IMR-90 (cell line): ENCODE data around the gene RGS10. TPM values are rescaled to one million over a fixed set of nuclear protein-coding genes. Genes with fewer than 3 reads are reported as not detected.
"Not testable (repeated sequence)": the region's sequence is repeated elsewhere in the genome, so short reads cannot be mapped to it uniquely, and the experiment has no call there.

Source experiments
- ATAC-seq: fragments of 200-7000 bp; cut with Tn5 transposase; 2 replicates; pipeline ENCODE4 v1.9.1; 2020; ENCODE audit warnings: low read depth, mild to moderate bottlenecking, moderate library complexity
- BruUV-seq: library from RNA; stranded (reverse); fragments of 400-500 nt; replicated peaks from 2 replicates; lab custom pipeline; 2021; lab: Mats Ljungman, UMichigan
- CTCF ChIA-PET: fragments of 300-600 bp; formaldehyde crosslinking; extraction: SDS; loops from one replicate; lab custom pipeline; 2021; ENCODE audit warnings: antibody characterized with exemption; lab: Yijun Ruan, JAX
- POLR2A ChIA-PET: fragments of 300-600 bp; sonication (Branson Sonifier 250); formaldehyde crosslinking; loops from one replicate; lab custom pipeline; 2022; ENCODE audit warnings: antibody characterized with exemption; ENCODE audit not compliant: unreplicated experiment; lab: Charles Lee
- DNase-seq: peaks from one replicate; pipeline ENCODE4 v3.0.0; 2013
- H2AFZ ChIP-seq: replicated peaks from 2 replicates; pipeline ENCODE3; 2013; ENCODE audit warnings: low read length, mild to moderate bottlenecking; ENCODE audit not compliant: poor library complexity
- H2AK5ac ChIP-seq: 2 replicates; pipeline ENCODE4 v1.6.1; 2013; ENCODE audit warnings: low read depth, low read length, inconsistent platforms
- H2AK9ac ChIP-seq: replicated peaks from 2 replicates; pipeline ENCODE3; 2013; ENCODE audit warnings: mild to moderate bottlenecking, low read depth, low read length, moderate library complexity; ENCODE audit not compliant: poor library complexity
- H2BK120ac ChIP-seq: 2 replicates; pipeline ENCODE4 v1.6.1; 2013; ENCODE audit warnings: low read depth, low read length, inconsistent platforms
- H2BK15ac ChIP-seq: 3 replicates; pipeline ENCODE4 v1.6.1; 2013; ENCODE audit warnings: low read depth, low read length, inconsistent platforms
- H2BK20ac ChIP-seq: 2 replicates; pipeline ENCODE4 v1.6.1; 2013; ENCODE audit warnings: low read depth, mild to moderate bottlenecking, inconsistent platforms, low read length, moderate library complexity
- H2BK5ac ChIP-seq: 2 replicates; pipeline ENCODE4 v1.6.1; 2013; ENCODE audit warnings: mild to moderate bottlenecking, low read depth, low read length, inconsistent platforms; ENCODE audit not compliant: poor library complexity, severe bottlenecking
- H3K14ac ChIP-seq: replicated peaks from 2 replicates; pipeline ENCODE4 v1.6.1; 2013; ENCODE audit warnings: low read depth, low read length, inconsistent platforms
- H3K18ac ChIP-seq: 2 replicates; pipeline ENCODE4 v1.6.1; 2013; ENCODE audit warnings: low read depth, low read length, control low read depth
- H3K23ac ChIP-seq: 2 replicates; pipeline ENCODE4 v1.6.1; 2013; ENCODE audit warnings: low read depth, low read length, inconsistent platforms
- H3K27ac ChIP-seq: 2 replicates; pipeline ENCODE4 v1.5.1; 2013; ENCODE audit warnings: mild to moderate bottlenecking, control low read depth, low read length; ENCODE audit not compliant: insufficient read depth
- H3K27me3 ChIP-seq: 2 replicates; pipeline ENCODE4 v1.6.1; 2013; ENCODE audit warnings: low read length; ENCODE audit not compliant: control insufficient read depth, insufficient read depth
- H3K36me3 ChIP-seq: 2 replicates; pipeline ENCODE4 v1.6.1; 2013; ENCODE audit warnings: low read length, mixed read lengths; ENCODE audit not compliant: control insufficient read depth, insufficient read depth
- H3K4ac ChIP-seq: 2 replicates; pipeline ENCODE4 v1.6.1; 2013; ENCODE audit warnings: low read depth, low read length, inconsistent platforms
- H3K4me1 ChIP-seq: 2 replicates; pipeline ENCODE4 v1.6.1; 2013; ENCODE audit warnings: low read length, mixed read lengths; ENCODE audit not compliant: control insufficient read depth, insufficient read depth
- H3K4me2 ChIP-seq: 2 replicates; pipeline ENCODE4 v1.6.1; 2013; ENCODE audit warnings: low read depth, mild to moderate bottlenecking, control low read depth, low read length, moderate library complexity
- H3K4me3 ChIP-seq: 2 replicates; pipeline ENCODE4 v1.5.1; 2013; ENCODE audit warnings: low read depth, mild to moderate bottlenecking, control low read depth, low read length, moderate library complexity; ENCODE audit not compliant: insufficient read depth
- H3K56ac ChIP-seq: 2 replicates; pipeline ENCODE4 v1.6.1; 2013; ENCODE audit warnings: low read length, inconsistent platforms; ENCODE audit not compliant: insufficient read depth; ENCODE audit errors: extremely low read depth
- H3K79me1 ChIP-seq, 2 experiments: 2 replicates each; pipeline ENCODE4 v1.6.1; 2013; ENCODE audit warnings: low read length in 2 of 2, inconsistent platforms in 1 of 2, low read depth in 1 of 2
- H3K9ac ChIP-seq: 2 replicates; pipeline ENCODE4 v1.6.1; 2013; ENCODE audit warnings: low read depth, low read length, control low read depth
- H3K9me1 ChIP-seq: 2 replicates; pipeline ENCODE4 v1.6.1; 2013; ENCODE audit warnings: low read length, inconsistent platforms; ENCODE audit not compliant: insufficient read depth
- H3K9me3 ChIP-seq: 2 replicates; pipeline ENCODE4 v1.6.1; 2013; ENCODE audit warnings: low read length; ENCODE audit not compliant: control insufficient read depth, insufficient read depth
- H4K20me1 ChIP-seq: 2 replicates; pipeline ENCODE4 v1.6.1; 2013; ENCODE audit warnings: low read length, inconsistent platforms; ENCODE audit not compliant: insufficient read depth
- H4K5ac ChIP-seq: 2 replicates; pipeline ENCODE4 v1.6.1; 2013; ENCODE audit warnings: mild to moderate bottlenecking, low read depth, low read length, control low read depth
- H4K8ac ChIP-seq, 2 experiments: 2 replicates each; pipeline ENCODE4 v1.6.1; 2013; ENCODE audit warnings: low read depth in 2 of 2, low read length in 2 of 2, control low read depth in 1 of 2, inconsistent platforms in 1 of 2
- H4K91ac ChIP-seq: 2 replicates; pipeline ENCODE4 v1.6.1; 2013; ENCODE audit warnings: low read depth, low read length, inconsistent platforms; ENCODE audit not compliant: insufficient read depth
- MAFK ChIP-seq: IDR thresholded peaks from 2 replicates; pipeline ENCODE4 v1.6.1; 2012; ENCODE audit warnings: low read depth, low read length, improper control_type of control experiment
- WGBS, 2 experiments: methylation state at CpG; one replicate each; pipeline versions ENCODE4 v1.1.5 to v1.1.7; 2013; ENCODE audit warnings: missing lambda C conversion rate in 2 of 2; ENCODE audit not compliant: insufficient read length in 1 of 2; ENCODE audit errors: extremely low coverage in 2 of 2; 5-methylcytosine and 5-hydroxymethylcytosine counted together
- dilution Hi-C: fragments of 300-500 bp; cut with HindIII; formaldehyde crosslinking; loops from one replicate; pipeline ENCODE4 v1.14.3; 2018; ENCODE audit warnings: low sequenced_read_pairs; ENCODE audit not compliant: unreplicated experiment
- in situ Hi-C: fragments of 300-500 bp; cut with MboI; formaldehyde crosslinking; loops from 3 replicates; pipeline ENCODE4 v1.14.3; 2019; ENCODE audit warnings: low sequenced_read_pairs, inconsistent platforms, mixed read lengths
- intact Hi-C: fragments of 100-400 bp; cut with micrococcal nuclease; formaldehyde crosslinking; loops from 2 replicates; pipeline ENCODE4 v1.10.0; 2022
- polyA plus RNA-seq, 3 experiments: library from polyadenylated mRNA; depleted of rRNA; stranded (reverse); fragments of >200 nt; gene quantifications; 2 replicates each; pipeline ENCODE4 v1.2.3, GENCODE V29; 2012; ENCODE audit warnings: low replicate concordance in 1 of 3
- total RNA-seq: library from RNA; depleted of rRNA; stranded (reverse); fragments of >200 nt; gene quantifications from 2 replicates; pipeline ENCODE4 v1.2.3, GENCODE V29; 2012

The RGS10 gene
- total and polyA plus RNA-seq, 2 of the 4 experiments (the other 2 are of a cell fraction) = 35.3 to 89.7 TPM

DNA sequence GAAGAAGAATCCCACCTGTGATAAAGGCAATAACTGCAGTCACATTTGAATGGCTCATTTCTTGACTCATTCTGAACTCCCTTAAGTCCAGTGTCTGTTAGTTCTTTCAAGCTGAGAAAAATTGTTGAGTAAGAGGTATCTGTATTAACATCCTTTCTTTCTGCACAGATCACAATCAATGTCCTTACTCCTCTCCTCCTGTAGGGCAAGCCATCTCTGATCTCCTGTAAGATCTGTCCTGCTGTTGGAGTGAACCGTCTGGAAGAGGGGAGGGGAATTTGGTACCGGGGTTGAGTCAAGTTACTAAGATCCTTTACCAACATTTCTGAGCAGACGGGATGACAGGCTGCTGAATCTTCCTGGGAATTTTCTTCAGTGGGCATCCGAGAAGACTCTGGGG, 19.6 kb upstream of the RGS10 start:
- H2BK5ac ChIP-seq = no peak overlapping the region
- no peaks in the 10 kb centered on the region for H3K27me3 ChIP-seq
- no peak for DNase-seq
- no peak overlapping the region for H3K4me3 ChIP-seq
- no peak overlapping the region for H2AFZ ChIP-seq
- H3K36me3 ChIP-seq = no peaks in the 10 kb centered on the region
- no peak overlapping the region for H3K56ac ChIP-seq
- H3K23ac ChIP-seq = no peak overlapping the region
- ChIA-PET CTCF (interaction anchor here (0.6 kb wide), 1 partner anchor 22 kb away, joined by 3 read pairs; no protein-coding TSS in a partner anchor), POLR2A (no interaction called here)
- H3K9ac ChIP-seq = no peak overlapping the region
- no peak overlapping the region for H2BK15ac ChIP-seq
- H4K91ac ChIP-seq = no peak overlapping the region
- H3K9me3 ChIP-seq = no peaks in the 10 kb centered on the region
- no peak overlapping the region for H2BK120ac ChIP-seq
- H3K4me1 ChIP-seq = no peaks in the 10 kb centered on the region
- H3K4ac ChIP-seq = no peak overlapping the region
- intact Hi-C loops = no loop called here
- BruUV-seq = no TSS peak
- H4K20me1 ChIP-seq = no peaks in the 10 kb centered on the region
- no CpG with 5 or more reads among the region's 4 CpGs for WGBS, 2 experiments
- no peak overlapping the region for H3K14ac ChIP-seq
- no peak for ATAC-seq
- no peak overlapping the region for H3K27ac ChIP-seq
- H4K8ac ChIP-seq = no peak overlapping the region
- no peak overlapping the region for H3K4me2 ChIP-seq
- H3K9me1 ChIP-seq = no peaks in the 10 kb centered on the region
- in situ Hi-C loops = no loop called here
- no peaks in the 10 kb centered on the region for H3K79me1 ChIP-seq
- peak overlapping the region; percentile 28 for H2AK9ac ChIP-seq
- H3K18ac ChIP-seq = no peak overlapping the region
- no peak overlapping the region for H4K5ac ChIP-seq
- dilution Hi-C loops = no loop called here
- no peak overlapping the region for H2AK5ac ChIP-seq
- no peak for TF ChIP-seq MAFK
- no peak overlapping the region for H2BK20ac ChIP-seq

DNA sequence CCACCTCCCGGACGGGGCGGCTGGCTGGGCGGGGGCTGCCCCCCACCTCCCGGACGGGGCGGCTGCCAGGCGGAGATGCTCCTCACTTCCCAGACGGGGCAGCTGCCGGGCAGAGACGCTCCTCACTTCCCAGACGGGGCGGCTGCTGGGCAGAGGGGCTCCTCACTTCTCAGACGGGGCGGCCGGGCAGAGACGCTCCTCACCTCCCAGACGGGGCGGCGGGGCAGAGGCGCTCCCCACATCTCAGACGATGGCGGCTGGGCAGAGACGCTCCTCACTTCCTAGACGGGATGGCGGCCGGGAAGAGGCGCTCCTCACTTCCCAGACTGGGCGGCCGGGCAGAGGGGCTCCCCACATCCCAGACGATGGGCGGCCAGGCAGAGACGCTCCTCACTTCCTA, 17.0 kb upstream of the RGS10 start:
- POLR2A ChIA-PET = interaction anchor here (0.6 kb wide), 1 partner anchor 550 kb away, joined by 4 read pairs; no protein-coding TSS in a partner anchor
- H3K4me3 ChIP-seq, H3K9me3 ChIP-seq, H3K36me3 ChIP-seq, H4K20me1 ChIP-seq, H3K27me3 ChIP-seq, dilution Hi-C loops, H3K79me1 ChIP-seq, intact Hi-C loops, H3K9me1 ChIP-seq, H2BK15ac ChIP-seq, H4K5ac ChIP-seq, H2BK20ac ChIP-seq, DNase-seq, BruUV-seq, H3K4me1 ChIP-seq, H2BK5ac ChIP-seq, CTCF ChIA-PET, in situ Hi-C loops, H2AFZ ChIP-seq, H3K14ac ChIP-seq, H3K4ac ChIP-seq, H2AK9ac ChIP-seq, ATAC-seq, H3K9ac ChIP-seq, H3K18ac ChIP-seq, H4K91ac ChIP-seq, H2BK120ac ChIP-seq, H3K27ac ChIP-seq, H3K23ac ChIP-seq, H3K4me2 ChIP-seq, H3K56ac ChIP-seq, H4K8ac ChIP-seq, H2AK5ac ChIP-seq: not testable (repeated sequence)
- WGBS, 2 experiments = no CpG with 5 or more reads among the region's 33 CpGs
